Urinary bladder (tissue), 4 donors: ENCODE results near the gene WLS. TPM values are rescaled to one million over a fixed set of nuclear protein-coding genes. Genes with fewer than 3 reads are reported as not detected.

Experiments
- DNase-seq: peaks from one replicate; pipeline ENCODE4 v3.0.0-alpha.2; 2015; ENCODE audit errors: extremely low spot score
- H3K27ac ChIP-seq: one replicate; pipeline ENCODE4 v1.5.1; 2013; ENCODE audit warnings: low read depth, mild to moderate bottlenecking, moderate library complexity
- H3K36me3 ChIP-seq: one replicate; pipeline ENCODE4 v1.6.1; 2013; ENCODE audit warnings: mild to moderate bottlenecking, moderate library complexity; ENCODE audit not compliant: insufficient read depth
- H3K4me1 ChIP-seq: one replicate; pipeline ENCODE4 v1.6.1; 2013; ENCODE audit warnings: mild to moderate bottlenecking, moderate library complexity; ENCODE audit not compliant: insufficient read depth
- H3K4me3 ChIP-seq: one replicate; pipeline ENCODE4 v1.5.1; 2013; ENCODE audit warnings: low read depth, low read length
- WGBS: extraction: QIAGEN DNeasy Blood & Tissue Kit; methylation state at CpG from one replicate; pipeline ENCODE4 v1.1.7; 2013; 5-methylcytosine and 5-hydroxymethylcytosine counted together
- polyA plus RNA-seq: library from polyadenylated mRNA; stranded (reverse); fragments of 200-250 nt; gene quantifications from one replicate; pipeline ENCODE4 v1.2.3, GENCODE V29; 2013
- total RNA-seq: library from RNA; depleted of rRNA; stranded (reverse); fragments of >200 nt; gene quantifications from one replicate; pipeline ENCODE4 v1.2.3, GENCODE V29; 2014
- donor health status: healthy with polysubstance abuse.
- donor health status: healthy.

WLS gene
- total and polyA plus RNA-seq, 2 donors: 98.7 to 107 TPM

DNA sequence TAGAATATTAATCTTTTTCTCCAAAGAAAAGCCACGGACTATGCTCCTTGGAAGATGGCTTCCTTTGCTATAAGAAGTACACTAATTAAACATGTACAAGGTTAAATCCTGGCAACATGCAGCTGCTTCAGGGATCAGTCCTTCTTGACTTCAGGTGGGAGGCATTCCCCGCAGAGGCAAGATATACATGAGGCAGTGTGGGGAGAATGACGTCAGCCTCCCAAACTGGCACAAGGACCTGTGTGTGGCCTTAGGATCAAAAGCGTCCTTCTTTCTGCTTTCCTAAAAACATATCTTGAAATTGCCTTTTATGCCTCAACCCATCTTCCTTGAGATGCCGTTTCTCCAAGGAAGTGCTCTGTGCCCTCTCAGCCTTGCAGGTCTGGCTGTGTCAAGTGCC, 90.3 kb downstream of the WLS start:
- Histone ChIP-seq H3K4me1 (no peaks in the 10 kb centered on the region), H3K4me3 (no peak overlapping the region), H3K36me3 (no peaks in the 10 kb centered on the region), H3K27ac (no peak overlapping the region)
- DNase-seq: no peak
- 38% methylated on average over 5 of the region's 5 CpGs for WGBS

DNA sequence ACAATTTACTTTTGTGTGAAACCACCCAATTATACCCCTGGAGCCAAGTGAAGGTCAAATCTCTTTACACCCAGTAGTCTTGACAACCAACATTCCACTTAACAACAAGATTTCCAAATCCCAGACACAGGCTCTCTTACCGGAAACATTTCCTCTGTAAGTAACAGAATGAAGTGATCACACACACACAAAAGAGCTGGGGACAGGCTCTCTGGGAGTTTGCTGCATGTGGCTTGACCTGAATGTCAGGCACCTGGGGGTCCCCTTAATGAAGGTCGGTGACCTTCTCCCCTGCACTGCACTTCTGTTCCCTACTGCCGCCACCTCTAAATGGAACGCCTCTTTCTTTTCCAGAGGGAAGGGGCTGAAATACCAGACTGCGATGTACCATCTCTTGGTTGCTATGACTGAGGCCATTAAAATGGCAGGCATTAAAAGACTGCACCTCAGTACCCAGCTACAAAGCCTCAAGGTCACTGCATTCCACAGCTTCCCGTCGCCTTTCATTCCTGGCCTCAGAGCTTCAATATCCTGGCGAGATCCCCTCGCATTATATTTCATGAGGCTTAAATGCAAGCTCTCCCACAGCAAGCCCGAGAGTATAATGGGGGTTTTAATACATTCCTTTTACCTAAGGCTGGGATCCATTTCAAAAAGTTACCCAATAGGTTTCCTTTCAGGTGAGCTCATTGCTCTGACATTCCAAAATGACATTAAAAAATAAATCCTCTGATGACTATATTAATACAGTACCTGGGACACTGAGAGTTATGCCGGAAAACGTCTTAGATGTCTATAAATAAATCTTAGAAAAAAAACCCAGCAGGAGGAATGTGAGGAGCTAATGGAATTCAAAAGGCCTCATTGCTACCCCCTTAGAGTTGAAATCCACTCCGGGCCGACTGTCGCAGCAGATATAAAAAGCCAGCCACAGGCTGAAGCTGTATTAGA, 91.0 kb downstream of the WLS start:
- Histone ChIP-seq H3K27ac (no peak overlapping the region), H3K4me3 (no peak overlapping the region), H3K4me1 (no peaks in the 10 kb centered on the region), H3K36me3 (no peaks in the 10 kb centered on the region)
- no peak for DNase-seq
- 49% methylated on average over 15 of the region's 15 CpGs for WGBS

DNA sequence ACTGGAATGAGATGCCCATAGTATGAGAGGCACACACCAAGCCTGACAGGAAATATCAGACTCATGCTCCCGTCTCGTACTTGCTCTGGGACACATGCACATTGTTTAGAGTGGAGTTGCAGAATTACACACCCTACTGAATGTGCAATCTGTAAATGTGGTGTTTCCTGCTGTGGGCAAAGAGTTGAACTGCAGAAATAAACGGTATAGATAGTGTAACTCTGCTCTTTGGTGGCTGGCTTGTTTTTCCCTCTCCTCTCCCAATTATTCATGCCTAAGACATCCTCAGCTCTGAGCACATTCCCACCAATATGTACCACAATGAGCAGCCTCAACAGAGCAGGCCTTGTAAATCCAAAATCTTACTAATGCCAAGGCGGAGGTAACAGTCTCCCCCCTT, 91.8 kb downstream of the WLS start:
- Histone ChIP-seq H3K36me3 (no peaks in the 10 kb centered on the region), H3K4me3 (no peak overlapping the region)
- 48% methylated on average over 4 of the region's 4 CpGs for WGBS

DNA sequence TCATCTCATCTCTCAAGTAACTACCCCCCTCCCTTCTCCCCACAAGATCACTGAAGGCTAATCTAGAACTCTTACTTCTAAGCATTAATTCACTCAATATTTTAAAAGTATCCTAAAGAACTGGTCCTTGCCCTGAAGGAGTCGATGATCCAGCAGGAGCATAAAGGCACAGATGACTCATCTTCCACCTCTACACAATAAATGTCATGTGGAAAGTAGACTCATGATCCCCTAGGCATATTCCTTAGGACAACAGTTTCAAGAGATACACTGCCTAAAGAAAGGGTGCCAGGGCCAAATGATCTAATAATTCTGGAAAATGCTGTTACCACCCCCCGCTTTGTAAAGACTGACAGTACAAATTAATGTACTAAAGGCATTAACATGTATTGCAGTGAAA, 96.1 kb downstream of the WLS start:
- Histone ChIP-seq H3K4me1 (no peaks in the 10 kb centered on the region), H3K27ac (no peak overlapping the region), H3K4me3 (no peak overlapping the region), H3K36me3 (no peaks in the 10 kb centered on the region)
- WGBS: 87% methylated on average over 2 of the region's 2 CpGs
- no peak for DNase-seq

More for the DNA sequence above, 91.8 kb downstream of the WLS start:
- Histone ChIP-seq H3K27ac (no peak overlapping the region), H3K4me1 (no peaks in the 10 kb centered on the region)
- no peak for DNase-seq

DNA sequence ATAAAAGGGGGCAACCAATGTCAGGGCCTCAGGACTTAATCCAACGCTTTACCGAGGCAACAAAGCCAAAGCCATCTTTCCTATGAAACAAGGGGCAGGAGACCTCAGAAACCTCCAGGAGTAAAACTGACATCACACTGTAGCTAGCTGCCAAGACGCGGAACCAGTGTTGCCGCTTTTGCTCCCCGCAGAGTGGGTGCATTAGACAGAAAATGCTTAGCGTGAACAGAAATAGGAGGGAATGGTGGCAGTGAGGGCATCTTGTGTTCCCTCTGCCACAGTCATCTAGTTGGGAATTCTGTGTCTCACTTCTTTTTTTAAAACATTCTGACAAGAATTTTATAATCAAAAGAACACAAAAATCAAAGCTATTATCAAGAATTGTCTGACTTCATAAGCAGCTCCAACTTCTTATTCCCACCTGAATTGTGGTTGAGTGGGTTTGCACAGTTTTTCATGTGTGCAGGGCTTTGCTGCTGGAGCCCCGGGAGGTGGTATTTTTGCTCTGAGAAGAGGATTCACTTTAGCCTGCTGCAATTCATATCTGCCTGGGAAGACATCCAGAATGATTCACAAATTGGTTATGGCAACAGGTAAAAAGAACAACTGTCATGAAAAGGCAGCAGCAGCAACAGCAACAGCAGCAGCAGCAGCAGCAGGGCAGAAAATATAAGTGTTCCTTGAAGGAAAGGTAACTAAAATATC, 99.7 kb downstream of the WLS start:
- no peak overlapping the region for H3K27ac ChIP-seq
- H3K36me3 ChIP-seq: no peaks in the 10 kb centered on the region
- WGBS: 90% methylated on average over 8 of the region's 8 CpGs
- no peaks in the 10 kb centered on the region for H3K4me1 ChIP-seq
- no peak for DNase-seq
- H3K4me3 ChIP-seq: no peak overlapping the region

DNA sequence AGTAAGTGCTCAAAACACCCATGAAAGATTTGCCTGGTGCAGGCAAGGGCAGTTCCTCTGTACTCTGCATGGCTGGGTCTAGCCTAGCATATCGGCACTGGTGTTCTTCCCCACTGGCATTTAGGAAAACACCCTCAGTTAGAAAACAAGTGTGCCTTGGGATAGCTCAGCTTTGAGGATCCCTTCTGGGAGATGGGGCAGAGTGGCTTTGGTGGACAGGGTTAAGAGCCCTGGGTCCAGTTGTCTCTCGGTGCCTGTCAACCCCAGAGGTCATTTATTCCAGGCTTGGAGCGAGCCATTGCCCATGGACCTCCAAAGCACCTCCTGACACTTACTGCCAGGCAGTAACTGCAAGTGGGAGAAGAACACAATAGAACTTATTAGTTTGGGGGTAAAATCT, 101.1 kb downstream of the WLS start:
- DNase-seq: no peak
- Histone ChIP-seq H3K4me1 (no peaks in the 10 kb centered on the region), H3K4me3 (no peak overlapping the region), H3K27ac (no peak overlapping the region), H3K36me3 (no peaks in the 10 kb centered on the region)
- WGBS: 97% methylated on average over 3 of the region's 3 CpGs

DNA sequence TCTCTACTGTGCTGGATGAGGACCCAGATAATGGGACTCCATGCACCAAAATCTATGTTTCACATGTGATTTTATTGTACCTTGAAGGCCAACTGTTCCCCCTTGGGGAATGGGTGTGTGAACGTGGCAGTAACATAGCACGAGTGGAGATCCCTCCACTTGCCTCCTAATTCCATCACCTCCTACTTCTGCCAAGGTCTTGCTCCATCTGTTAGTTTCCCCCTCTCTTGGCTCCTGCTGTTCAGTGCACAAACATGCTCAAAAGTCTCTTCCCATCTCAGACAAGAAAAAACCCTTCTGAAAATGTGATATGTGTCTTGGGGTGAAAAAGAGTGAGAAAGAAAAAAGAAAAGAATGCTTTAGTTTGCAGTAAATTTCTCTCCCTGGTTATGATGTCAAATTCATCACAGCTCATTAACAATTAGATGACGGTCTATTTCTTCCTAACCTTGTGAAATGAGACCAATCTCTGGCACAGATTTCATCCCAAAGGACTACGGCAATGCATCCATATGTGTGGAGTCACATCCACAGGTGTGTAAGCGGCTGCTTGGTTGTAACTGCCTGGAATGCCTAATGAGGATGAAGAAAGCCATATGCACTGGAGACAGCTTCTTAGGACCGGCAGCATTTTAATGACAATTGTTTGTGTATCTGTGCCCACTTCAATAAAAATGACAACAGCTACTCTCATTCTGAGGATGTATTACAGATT, 102.6 kb downstream of the WLS start:
- no peaks in the 10 kb centered on the region for H3K36me3 ChIP-seq
- no peak overlapping the region for H3K27ac ChIP-seq
- DNase-seq: no peak
- no peaks in the 10 kb centered on the region for H3K4me1 ChIP-seq
- WGBS: 60% methylated on average over 6 of the region's 6 CpGs
- no peak overlapping the region for H3K4me3 ChIP-seq

DNA sequence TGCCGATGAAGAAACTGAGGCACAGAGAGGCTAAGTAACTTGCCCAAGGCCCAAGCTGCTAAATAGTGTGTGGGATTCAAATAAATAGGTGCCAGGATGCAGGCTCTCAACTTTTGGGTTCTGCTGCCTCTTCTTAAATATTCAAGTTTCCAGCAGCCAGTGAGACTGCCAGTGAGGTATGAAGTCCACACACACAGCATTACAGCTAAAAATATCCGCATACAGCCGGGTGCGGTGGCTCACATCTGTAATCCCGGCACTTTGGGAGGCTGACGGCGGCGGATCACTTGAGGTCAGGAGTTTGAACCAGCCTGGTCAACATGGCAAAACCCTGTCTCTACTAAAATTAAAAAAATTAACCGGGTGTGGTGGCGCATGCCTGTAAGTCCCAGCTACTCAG, 103.5 kb downstream of the WLS start:
- Histone ChIP-seq H3K36me3 (no peaks in the 10 kb centered on the region), H3K27ac (no peak overlapping the region), H3K4me3 (no peak overlapping the region), H3K4me1 (no peaks in the 10 kb centered on the region)
- no peak for DNase-seq
- WGBS: 48% methylated on average over 10 of the region's 10 CpGs

DNA sequence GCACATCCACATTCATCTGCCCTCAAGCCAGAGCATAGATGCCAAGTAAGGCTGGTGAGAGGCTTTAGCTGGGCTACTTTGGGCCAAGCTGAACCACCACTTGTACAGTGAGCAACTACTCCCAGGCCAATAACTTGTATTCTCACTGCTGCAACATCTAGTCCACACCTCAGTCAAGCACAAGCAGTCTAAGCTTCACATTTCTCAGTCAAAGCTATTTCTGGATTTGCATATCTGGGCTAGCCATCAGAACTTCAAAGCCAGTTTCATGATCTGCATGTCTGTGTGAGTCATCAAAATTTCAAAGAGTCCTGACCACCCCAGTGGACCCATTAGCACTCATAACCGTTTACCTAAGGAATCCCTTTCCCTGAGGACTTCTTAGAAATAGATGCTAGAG, 104.2 kb downstream of the WLS start:
- no peak for DNase-seq
- Histone ChIP-seq H3K4me1 (no peaks in the 10 kb centered on the region), H3K27ac (no peak overlapping the region), H3K36me3 (no peaks in the 10 kb centered on the region), H3K4me3 (no peak overlapping the region)
- WGBS: 22% methylated on average over 1 of the region's 1 CpG

DNA sequence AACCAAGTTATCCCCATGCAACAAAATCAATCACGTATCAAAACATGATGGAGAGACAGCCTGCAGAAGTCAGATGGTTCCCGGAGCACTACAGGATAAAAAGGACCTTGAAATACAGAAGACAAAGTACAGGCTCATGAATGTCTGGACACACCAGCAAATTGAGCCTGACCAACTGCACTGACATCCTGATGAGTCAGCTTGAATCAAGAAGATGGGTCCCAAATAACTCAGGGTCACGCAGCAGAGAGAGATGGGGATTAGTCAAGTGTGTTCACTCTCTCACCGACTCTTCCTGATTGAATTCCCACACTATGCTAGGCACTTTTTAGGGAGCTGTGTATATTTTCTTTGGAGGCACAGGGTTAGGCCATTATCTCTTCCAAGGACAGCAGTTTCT, 110.8 kb downstream of the WLS start:
- Histone ChIP-seq H3K4me3 (no peak overlapping the region), H3K36me3 (no peaks in the 10 kb centered on the region), H3K4me1 (no peaks in the 10 kb centered on the region), H3K27ac (no peak overlapping the region)
- DNase-seq: no peak
- WGBS: 60% methylated on average over 4 of the region's 4 CpGs

DNA sequence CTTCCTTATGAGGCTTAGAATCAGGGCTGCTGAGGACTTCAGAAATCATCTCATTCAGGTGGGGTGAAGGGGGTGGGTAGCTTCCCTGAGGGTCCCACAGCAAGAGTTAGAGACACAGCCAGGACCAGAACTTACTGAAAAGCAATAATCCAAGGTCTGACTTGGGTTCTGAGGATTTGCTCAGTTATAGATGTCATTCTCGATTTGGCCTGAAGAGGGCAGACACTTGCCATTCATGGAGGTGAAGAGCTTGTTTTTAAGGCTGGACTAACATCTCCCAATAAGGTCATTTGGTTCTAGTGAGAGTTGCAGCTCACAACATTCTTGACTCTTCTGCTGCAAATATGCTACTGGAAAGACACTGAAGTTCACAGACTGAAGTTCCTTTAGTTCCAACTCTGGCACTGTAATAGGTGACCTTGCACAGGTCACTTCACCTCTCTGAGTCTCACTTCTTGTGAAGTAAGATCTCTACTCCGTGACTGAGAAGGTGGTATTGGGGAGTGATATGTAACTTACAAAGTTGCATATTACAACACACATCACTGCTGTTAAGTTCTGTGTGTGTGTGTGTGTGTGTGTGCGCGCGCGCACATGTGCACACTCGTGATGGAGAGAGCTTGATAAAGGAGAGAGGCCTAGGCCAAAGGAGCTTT, 112.1 kb downstream of the WLS start:
- 42% methylated on average over 7 of the region's 7 CpGs for WGBS
- Histone ChIP-seq H3K27ac (no peak overlapping the region), H3K4me3 (no peak overlapping the region), H3K4me1 (no peaks in the 10 kb centered on the region), H3K36me3 (no peaks in the 10 kb centered on the region)
- peak; percentile 42 for DNase-seq

DNA sequence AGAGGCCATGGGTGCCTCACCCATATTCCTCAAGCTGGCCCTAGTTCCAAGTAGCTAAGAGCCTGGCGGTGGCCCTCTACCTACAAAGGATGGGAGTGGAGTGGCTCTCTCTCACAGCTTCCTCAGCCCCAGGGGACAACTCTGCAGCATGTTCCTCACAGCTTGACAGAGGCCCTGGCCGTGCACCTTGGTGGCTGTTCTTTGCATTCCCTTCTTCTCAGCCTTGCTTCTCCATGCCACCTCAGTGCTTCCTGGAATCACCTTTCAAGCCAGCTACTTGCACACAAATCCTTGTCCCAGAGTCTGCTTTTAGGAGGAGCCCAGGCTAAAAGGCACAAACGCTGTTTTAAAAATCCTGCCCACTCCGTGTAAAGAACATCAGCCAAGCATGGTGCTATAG, 112.9 kb downstream of the WLS start:
- Histone ChIP-seq H3K27ac (no peak overlapping the region), H3K4me1 (no peaks in the 10 kb centered on the region), H3K36me3 (no peaks in the 10 kb centered on the region), H3K4me3 (no peak overlapping the region)
- 93% methylated on average over 4 of the region's 4 CpGs for WGBS
- no peak for DNase-seq

DNA sequence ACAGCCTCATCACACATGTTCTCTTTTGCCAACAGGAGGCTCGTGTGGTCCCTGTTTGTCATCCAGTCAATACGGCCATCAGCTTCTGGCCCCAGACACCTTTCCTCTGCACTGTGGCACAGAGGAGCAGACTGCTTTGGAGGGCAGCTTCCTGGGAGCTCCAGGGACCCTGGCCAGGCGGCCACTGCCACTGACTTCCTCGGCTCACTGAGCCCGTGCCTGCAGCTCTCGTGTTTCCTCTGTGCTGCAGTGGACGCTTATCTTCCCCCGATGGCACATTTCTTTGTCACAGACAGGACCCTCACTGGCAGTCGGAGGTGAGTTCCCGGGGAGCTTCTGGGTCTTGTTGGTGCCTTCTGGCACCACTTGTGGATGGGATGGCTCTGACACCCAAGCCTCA, 114.9 kb downstream of the WLS start:
- no peak overlapping the region for H3K27ac ChIP-seq
- no peaks in the 10 kb centered on the region for H3K4me1 ChIP-seq
- 74% methylated on average over 10 of the region's 10 CpGs for WGBS
- no peak overlapping the region for H3K4me3 ChIP-seq
- no peak for DNase-seq
- H3K36me3 ChIP-seq: no peaks in the 10 kb centered on the region
